ENCODE measurements around the gene HDHD5.
A peak's percentile ranks its signal among the peaks of the same experiment; 100 is the strongest.

HDHD5 gene

DNA sequence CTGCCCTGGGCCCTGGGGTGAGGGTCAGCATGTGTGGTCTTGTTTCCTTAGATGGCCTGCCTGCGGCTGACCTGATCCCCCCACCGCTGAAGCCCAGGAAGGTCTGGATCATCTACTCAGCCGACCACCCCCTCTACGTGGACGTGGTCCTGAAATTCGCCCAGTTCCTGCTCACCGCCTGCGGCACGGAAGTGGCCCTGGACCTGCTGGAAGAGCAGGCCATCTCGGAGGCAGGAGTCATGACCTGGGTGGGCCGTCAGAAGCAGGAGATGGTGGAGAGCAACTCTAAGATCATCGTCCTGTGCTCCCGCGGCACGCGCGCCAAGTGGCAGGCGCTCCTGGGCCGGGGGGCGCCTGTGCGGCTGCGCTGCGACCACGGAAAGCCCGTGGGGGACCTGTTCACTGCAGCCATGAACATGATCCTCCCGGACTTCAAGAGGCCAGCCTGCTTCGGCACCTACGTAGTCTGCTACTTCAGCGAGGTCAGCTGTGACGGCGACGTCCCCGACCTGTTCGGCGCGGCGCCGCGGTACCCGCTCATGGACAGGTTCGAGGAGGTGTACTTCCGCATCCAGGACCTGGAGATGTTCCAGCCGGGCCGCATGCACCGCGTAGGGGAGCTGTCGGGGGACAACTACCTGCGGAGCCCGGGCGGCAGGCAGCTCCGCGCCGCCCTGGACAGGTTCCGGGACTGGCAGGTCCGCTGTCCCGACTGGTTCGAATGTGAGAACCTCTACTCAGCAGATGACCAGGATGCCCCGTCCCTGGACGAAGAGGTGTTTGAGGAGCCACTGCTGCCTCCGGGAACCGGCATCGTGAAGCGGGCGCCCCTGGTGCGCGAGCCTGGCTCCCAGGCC, 50.6 kb downstream of the HDHD5 start:
- H3K4me3 Mint-ChIP-seq = no peak overlapping the region
- no peaks in the 10 kb centered on the region for H3K27me3 Mint-ChIP-seq
- H3K4me1 Mint-ChIP-seq (ENCODE audit: low read depth) = peaks cover 54% of the 10 kb centered on the region
- H3K27ac Mint-ChIP-seq = no peak overlapping the region
- no peaks in the 10 kb centered on the region for H3K9me3 Mint-ChIP-seq (ENCODE audit: low read depth)
- peaks cover 6% of the 10 kb centered on the region for H3K36me3 Mint-ChIP-seq

DNA sequence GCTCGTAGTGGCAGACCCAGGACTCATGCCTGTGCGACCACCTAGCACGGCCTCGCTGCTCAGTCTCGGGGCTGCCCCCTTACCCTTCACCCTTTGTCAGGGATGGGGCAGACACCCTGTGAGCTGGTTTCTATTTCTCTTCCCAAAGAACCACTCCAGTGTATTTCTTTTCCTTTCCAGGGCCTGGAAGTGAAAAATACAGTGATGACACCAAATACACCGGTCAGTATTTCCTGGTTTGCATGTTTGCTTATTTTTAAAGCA, 51.6 kb downstream of the HDHD5 start:
- Mint-ChIP-seq H3K4me1 (ENCODE audit: low read depth) (peaks cover 53% of the 10 kb centered on the region), H3K27ac (peak overlapping the region; percentile 69), H3K36me3 (peaks cover 6% of the 10 kb centered on the region), H3K27me3 (no peaks in the 10 kb centered on the region), H3K4me3 (peak overlapping the region; percentile 60), H3K9me3 (ENCODE audit: low read depth) (no peaks in the 10 kb centered on the region)

DNA sequence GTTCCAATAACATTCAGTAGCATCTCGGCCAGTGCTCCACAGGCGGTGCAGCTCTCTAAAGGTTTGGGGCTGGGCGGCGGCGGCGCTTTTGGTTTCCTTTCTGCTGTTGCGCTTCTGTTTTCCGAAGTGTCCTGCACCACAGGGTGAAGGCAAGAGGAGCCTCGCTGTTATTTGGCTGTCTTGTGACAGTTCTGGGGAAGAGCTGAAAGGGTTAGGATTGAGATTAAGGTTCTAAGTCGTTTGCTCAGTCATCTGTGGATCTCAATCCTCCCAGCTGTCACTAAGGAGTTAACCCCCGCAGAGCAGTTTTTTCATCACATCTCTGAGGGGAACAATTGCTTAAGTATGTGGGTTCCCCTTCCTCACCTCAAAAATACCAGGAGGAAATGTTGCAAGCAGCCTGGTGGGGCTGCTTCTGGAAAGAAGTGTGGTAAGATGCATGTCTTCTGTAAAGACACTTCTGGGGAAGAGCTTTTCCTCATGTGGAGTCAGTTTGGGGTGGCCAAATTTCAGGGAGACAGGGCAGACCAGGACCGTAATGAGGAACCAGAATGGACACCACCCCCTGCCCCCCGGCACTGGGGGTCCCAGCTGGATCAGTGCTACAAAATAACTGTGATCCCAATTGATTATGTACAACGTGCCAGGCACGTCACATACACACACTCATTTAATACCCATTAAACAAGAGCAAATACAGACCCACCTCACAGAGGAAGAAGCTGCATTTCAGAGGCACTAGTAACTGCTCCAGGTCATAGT, 52.1 kb downstream of the HDHD5 start:
- Mint-ChIP-seq H3K9me3 (ENCODE audit: low read depth) (no peaks in the 10 kb centered on the region), H3K4me1 (ENCODE audit: low read depth) (peaks cover 55% of the 10 kb centered on the region), H3K36me3 (peaks cover 6% of the 10 kb centered on the region)

GRCh38 chr22:17106161-17106784, 52.8 kb downstream of the HDHD5 start:
- H3K4me3 Mint-ChIP-seq = peak overlapping the region; percentile 60
- no peak overlapping the region for H3K27ac Mint-ChIP-seq
- no peaks in the 10 kb centered on the region for H3K9me3 Mint-ChIP-seq (ENCODE audit: low read depth)
- peaks cover 6% of the 10 kb centered on the region for H3K36me3 Mint-ChIP-seq
- H3K4me1 Mint-ChIP-seq (ENCODE audit: low read depth) = peaks cover 57% of the 10 kb centered on the region
- no peaks in the 10 kb centered on the region for H3K27me3 Mint-ChIP-seq

More for the DNA sequence above, 52.1 kb downstream of the HDHD5 start:
- Mint-ChIP-seq H3K27me3 (no peaks in the 10 kb centered on the region), H3K4me3 (peak overlapping the region; percentile 60), H3K27ac (peak overlapping the region; percentile 69)

GRCh38 chr22:17105143-17106129, 53.6 kb downstream of the HDHD5 start:
- Mint-ChIP-seq H3K4me3 (no peak overlapping the region), H3K27me3 (no peaks in the 10 kb centered on the region), H3K27ac (peak overlapping the region; percentile 22), H3K9me3 (ENCODE audit: low read depth) (no peaks in the 10 kb centered on the region), H3K36me3 (peaks cover 9% of the 10 kb centered on the region), H3K4me1 (ENCODE audit: low read depth) (peaks cover 56% of the 10 kb centered on the region)

GRCh38 chr22:17104336-17104935, 54.6 kb downstream of the HDHD5 start:
- no peak overlapping the region for H3K27ac Mint-ChIP-seq
- no peaks in the 10 kb centered on the region for H3K9me3 Mint-ChIP-seq (ENCODE audit: low read depth)
- no peaks in the 10 kb centered on the region for H3K27me3 Mint-ChIP-seq
- H3K36me3 Mint-ChIP-seq = peaks cover 9% of the 10 kb centered on the region
- H3K4me3 Mint-ChIP-seq = no peak overlapping the region
- peaks cover 61% of the 10 kb centered on the region for H3K4me1 Mint-ChIP-seq (ENCODE audit: low read depth)

- Mint-ChIP-seq H3K36me3 (peaks cover 13% of the 10 kb centered on the region), H3K4me3 (no peak overlapping the region), H3K27me3 (no peaks in the 10 kb centered on the region), H3K4me1 (ENCODE audit: low read depth) (peaks cover 72% of the 10 kb centered on the region), H3K9me3 (ENCODE audit: low read depth) (no peaks in the 10 kb centered on the region), H3K27ac (no peak overlapping the region)
Measured at GRCh38 chr22:17103351-17103750, 55.7 kb downstream of the HDHD5 start.

DNA sequence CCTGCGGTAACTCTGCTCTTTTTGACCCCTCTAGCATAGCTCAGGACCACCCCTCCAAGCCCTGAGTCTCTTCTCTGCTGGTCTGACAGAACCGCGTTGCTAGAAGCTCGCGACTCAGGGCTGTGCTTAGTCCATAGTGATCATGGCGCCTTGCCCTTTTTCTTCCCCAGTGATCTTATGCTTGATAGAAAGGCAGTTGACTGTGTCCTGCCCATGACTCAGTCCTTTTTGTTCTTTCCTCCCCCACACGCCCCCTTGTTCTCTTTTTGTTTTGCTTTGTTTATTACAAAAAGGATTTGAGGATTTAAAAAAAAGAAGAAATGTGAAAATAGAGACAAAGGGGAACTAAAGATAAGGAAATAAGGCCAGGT, 56.8 kb downstream of the HDHD5 start:
- Mint-ChIP-seq H3K27me3 (no peaks in the 10 kb centered on the region), H3K27ac (peak overlapping the region; percentile 81), H3K4me3 (no peak overlapping the region), H3K36me3 (peaks cover 13% of the 10 kb centered on the region), H3K9me3 (ENCODE audit: low read depth) (no peaks in the 10 kb centered on the region), H3K4me1 (ENCODE audit: low read depth) (peaks cover 76% of the 10 kb centered on the region)

DNA sequence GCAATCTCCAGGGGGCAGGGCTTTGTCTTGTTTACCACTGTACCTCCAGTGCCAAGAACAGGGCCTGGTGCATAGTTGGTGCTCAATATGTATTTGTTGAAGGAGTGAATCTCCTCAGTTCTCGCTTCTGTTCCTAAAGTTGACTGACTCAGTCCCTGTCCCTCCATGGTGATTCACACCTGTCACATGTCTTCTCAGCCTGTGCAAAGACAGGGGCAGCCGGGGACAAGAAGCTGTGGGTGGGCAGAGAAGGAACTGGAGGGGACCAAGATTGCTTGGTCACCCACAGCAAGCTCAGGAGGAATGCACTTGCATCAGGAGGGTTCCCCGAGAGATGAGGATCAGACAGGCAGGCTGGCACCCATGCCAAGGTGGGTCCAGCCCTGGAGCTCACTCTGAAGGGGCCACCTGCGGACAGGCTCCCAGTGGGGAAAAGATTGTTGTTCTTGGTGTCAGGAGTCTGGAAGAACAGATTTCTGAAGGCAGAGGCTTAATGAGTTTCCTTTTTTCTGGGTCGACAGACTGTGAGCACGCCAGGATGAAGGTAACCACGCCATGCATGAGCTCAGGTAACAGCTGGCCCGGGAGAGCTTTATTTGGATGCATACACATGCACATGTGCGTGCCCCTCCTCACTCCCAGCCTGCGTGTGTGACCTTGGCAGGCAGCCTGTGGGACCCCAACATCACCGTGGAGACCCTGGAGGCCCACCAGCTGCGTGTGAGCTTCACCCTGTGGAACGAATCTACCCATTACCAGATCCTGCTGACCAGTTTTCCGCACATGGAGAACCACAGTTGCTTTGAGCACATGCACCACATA, 57.4 kb downstream of the HDHD5 start:
- Mint-ChIP-seq H3K4me1 (ENCODE audit: low read depth) (peaks cover 76% of the 10 kb centered on the region), H3K27ac (peak overlapping the region; percentile 81), H3K9me3 (ENCODE audit: low read depth) (no peaks in the 10 kb centered on the region), H3K36me3 (peaks cover 7% of the 10 kb centered on the region), H3K27me3 (no peaks in the 10 kb centered on the region), H3K4me3 (no peak overlapping the region)

- Mint-ChIP-seq H3K27ac (peak overlapping the region; percentile 81), H3K4me3 (peak overlapping the region; percentile 70)
Measured at GRCh38 chr22:17100621-17101020, 58.5 kb downstream of the HDHD5 start.

GRCh38 chr22:17098379-17098819, 60.7 kb downstream of the HDHD5 start:
- Mint-ChIP-seq H3K4me3 (peak overlapping the region; percentile 35), H3K27ac (peak overlapping the region; percentile 55), H3K27me3 (no peaks in the 10 kb centered on the region), H3K9me3 (ENCODE audit: low read depth) (no peaks in the 10 kb centered on the region), H3K4me1 (ENCODE audit: low read depth) (peaks cover 88% of the 10 kb centered on the region), H3K36me3 (peaks cover 11% of the 10 kb centered on the region)

More at GRCh38 chr22:17100621-17101020, 58.5 kb downstream of the HDHD5 start:
- Mint-ChIP-seq H3K4me1 (ENCODE audit: low read depth) (peaks cover 75% of the 10 kb centered on the region), H3K27me3 (no peaks in the 10 kb centered on the region), H3K36me3 (peaks cover 7% of the 10 kb centered on the region), H3K9me3 (ENCODE audit: low read depth) (no peaks in the 10 kb centered on the region)

DNA sequence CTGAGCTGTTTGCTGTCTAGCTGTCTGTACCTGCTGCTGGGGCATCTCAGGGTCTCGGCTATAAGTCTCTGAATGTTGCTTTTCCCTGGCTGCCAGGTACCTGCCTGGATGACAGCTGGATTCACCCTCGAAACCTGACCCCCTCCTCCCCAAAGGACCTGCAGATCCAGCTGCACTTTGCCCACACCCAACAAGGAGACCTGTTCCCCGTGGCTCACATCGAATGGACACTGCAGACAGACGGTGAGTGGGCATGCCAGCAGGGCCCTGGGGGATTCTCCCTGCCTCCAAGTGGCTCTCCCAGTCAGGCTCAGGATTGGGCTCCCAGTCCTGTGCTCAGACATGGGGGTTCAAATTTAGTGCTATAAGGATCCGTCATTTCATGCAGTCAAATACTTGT, 61.4 kb downstream of the HDHD5 start:
- H3K27ac Mint-ChIP-seq = no peak overlapping the region
- peaks cover 11% of the 10 kb centered on the region for H3K36me3 Mint-ChIP-seq
- no peaks in the 10 kb centered on the region for H3K9me3 Mint-ChIP-seq (ENCODE audit: low read depth)
- no peaks in the 10 kb centered on the region for H3K27me3 Mint-ChIP-seq
- H3K4me1 Mint-ChIP-seq (ENCODE audit: low read depth) = peaks cover 91% of the 10 kb centered on the region
- H3K4me3 Mint-ChIP-seq = peak overlapping the region; percentile 13

DNA sequence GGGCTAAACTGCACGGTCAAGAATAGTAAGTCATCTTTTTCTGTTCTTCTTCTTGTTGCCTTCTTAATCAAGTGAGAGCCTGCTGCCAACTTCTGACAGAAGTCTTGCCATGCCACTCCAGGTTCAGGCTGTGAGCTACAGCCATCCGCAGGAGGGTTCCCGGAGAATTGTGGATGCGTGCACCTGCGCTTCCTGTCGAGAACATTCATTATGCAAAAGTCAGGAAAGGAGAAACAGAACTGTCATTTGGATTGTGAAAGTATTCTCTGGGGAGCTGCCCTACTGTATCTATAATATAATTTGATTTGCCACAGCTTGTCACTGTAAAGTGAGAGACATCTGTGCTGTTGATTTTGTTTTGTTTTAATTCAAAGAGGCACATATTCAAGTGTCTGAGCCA, 62.0 kb downstream of the HDHD5 start:
- Mint-ChIP-seq H3K27ac (peak overlapping the region; percentile 78), H3K27me3 (no peaks in the 10 kb centered on the region), H3K4me1 (ENCODE audit: low read depth) (peaks cover 92% of the 10 kb centered on the region), H3K36me3 (peaks cover 11% of the 10 kb centered on the region), H3K4me3 (peak overlapping the region; percentile 51), H3K9me3 (ENCODE audit: low read depth) (no peaks in the 10 kb centered on the region)
